Stimulated activated CD8-positive, alpha-beta memory T cell treated with anti-CD3 and anti-CD28 coated beads, Interleukin-4, amount 100 ng/mL, for 24 hours (primary cell): Measurements from ENCODE around the gene GSTP1.
"Not testable (repeated sequence)": the region's sequence is repeated elsewhere in the genome, so short reads cannot be mapped to it uniquely, and the experiment has no call there.

ENCODE experiments used
- DNase-seq: peaks from one replicate; pipeline ENCODE4 v3.0.0-alpha.2; 2020; ENCODE audit warnings: low read depth

The GSTP1 gene

GRCh38 chr11:67583247-67584204 lies at the start of gene GSTP1:
GSTP1 (plus strand) TSS chr11:67583812; CDS start chr11:67583844, 32 bp downstream.
- peak; percentile 79 for DNase-seq

DNA sequence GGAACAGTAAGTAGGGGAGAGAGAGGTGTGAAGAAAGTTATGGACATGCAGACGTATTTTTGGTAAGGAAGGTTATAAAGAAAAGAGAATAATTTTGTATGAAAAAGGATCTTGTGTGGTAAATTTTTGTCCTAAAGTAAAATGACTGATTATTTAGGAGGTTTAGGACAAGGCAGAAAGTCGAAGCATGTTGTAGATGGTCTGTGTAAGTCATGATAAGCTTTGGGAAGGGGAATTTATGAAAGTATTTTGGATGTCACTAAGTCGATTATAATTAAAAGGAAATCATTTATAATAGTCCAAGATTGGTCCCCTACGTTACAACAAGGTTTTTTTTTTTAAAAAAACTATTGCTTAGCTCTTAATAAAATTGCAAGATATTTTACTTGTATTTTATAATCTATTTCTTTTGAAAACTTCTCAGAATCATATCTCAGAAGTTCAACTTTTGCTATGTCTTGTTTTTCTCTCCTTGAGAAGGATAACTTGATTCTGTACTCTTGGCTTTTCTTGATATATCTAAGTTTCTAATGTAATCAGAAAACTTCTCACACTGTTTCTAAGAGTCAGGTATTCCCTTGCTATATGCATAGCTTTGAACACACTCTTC lies 49.4 kb upstream of the GSTP1 start:
- no peak for DNase-seq

GRCh38 chr11:67535561-67535960 lies 48.1 kb upstream of the GSTP1 start:
- no peak for DNase-seq

- DNase-seq = no peak
Observed at GRCh38 chr11:67538306-67538705, 45.3 kb upstream of the GSTP1 start.

DNA sequence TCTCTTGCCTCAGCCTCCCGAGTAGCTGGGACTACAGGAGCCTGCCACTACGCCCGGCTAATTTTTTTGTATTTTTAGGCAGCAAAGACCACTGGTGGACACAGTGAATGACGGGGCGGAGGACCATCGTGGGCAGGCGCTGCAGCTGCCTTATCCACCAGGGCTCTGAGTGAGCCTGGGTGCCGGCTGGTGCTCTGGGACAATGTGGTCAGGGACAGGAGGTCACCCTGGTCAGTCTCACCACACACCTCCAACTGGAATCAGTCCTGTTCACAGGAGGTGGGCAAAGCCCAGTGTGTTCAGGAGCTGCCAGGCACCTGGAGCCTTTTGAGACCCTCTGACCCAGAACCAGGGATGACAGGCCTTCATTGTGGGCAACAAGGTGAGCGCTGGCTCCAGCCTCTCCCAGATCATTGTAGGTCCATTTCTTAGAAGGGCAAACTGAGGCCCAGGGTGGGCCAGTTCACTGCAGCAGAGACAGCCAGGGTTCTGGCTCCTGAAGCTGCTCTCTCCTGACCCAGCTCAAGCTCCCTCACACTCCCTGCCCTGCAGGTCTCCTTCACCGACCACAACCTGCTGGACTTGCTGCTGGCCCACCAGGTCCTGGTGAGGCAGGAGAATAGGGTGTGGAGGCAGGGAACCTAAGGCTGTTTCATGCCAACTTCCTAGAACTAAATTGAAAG lies 44.6 kb upstream of the GSTP1 start:
- no peak for DNase-seq

DNA sequence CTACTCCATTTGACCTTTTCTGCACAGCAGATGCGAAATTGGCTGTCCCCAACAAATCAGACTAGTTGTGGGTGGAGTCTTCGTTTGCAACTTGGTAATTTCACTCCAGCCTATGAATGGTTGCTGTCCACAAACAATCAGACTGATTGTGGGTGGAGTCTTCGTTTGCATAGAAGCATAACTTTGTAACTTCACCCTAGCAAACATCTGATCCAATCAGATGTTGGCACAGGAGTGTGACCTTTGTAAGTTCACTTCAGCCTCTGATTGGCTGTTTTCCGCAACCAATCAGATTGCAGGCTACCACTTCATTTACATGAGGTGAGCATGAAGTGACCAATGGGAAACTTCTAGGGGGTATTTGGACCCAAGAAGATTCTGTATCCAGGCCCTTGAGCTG lies 44.1 kb upstream of the GSTP1 start:
- no peak for DNase-seq

GRCh38 chr11:67541198-67541597 lies 42.4 kb upstream of the GSTP1 start:
- no peak for DNase-seq

DNA sequence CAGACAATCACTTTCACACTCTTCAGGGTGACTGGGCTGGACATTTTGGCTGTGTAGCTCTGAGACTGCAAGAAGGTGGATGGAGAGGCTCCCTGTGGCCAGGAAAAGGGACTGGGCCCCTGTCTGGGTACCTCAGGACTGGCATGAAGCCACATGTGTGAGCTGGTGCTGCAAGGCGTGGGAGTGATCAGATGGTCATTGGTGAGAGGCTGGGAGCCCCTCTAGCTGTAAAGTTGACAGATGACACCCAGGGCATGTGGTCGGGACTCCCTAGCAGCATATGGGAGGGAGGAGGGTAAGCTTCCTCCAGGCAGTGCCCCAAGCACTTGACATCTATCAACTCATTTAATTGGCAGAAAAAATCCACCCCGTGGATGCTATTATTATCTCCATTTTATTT lies 41.4 kb upstream of the GSTP1 start:
- DNase-seq = no peak

- no peak for DNase-seq
Observed at GRCh38 chr11:67542971-67543370, 40.6 kb upstream of the GSTP1 start.

DNA sequence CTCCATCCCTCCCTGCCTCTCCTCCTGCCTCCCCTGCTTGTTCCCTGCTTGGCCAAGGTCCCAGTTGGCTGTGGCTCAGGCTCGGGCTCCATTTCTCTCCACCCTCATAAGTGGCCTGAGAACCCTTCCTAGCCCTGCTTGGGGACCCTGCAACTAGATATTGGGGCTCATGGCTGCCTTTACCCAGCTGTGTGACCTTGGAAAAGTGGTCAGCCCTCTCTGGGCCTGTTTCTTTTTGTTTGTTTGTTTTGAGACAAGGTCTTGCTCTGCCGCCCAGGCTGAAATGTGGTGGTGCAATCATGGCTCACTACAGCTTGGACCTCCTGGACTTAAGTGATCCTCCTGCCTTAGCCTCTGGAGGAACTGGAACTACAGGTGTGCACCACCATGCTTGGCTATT lies 40.0 kb upstream of the GSTP1 start:
- DNase-seq = no peak

DNA sequence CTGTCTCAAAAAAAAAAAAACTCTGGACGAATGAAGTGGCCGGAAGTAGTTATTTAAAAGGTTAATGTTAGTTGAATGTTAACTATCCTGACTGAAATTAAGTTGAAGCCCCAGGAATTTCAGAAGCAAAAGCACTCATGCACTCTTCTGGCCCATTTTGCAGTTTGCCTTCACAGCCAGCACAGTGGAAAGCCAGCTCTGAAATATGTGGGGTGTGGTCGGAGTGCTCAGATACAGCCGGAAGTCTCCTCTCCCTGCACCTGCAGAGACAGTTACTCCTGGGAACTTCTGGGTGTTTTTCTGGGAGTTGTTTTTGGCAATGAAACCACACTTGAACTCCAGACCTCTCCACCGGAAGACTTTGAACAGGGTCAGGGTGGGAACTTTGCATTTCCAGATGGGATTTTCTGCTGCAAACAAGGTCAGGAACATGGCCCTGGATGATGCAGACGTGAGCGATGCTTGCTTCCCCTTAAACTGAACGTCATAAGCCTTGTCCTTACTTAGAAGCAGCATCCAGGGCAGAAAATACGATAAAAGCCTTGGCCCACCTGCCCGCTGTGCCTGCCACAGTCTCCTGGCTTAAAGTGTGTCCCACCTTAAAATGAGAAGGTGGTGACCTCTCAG lies 38.9 kb upstream of the GSTP1 start:
- no peak for DNase-seq

DNA sequence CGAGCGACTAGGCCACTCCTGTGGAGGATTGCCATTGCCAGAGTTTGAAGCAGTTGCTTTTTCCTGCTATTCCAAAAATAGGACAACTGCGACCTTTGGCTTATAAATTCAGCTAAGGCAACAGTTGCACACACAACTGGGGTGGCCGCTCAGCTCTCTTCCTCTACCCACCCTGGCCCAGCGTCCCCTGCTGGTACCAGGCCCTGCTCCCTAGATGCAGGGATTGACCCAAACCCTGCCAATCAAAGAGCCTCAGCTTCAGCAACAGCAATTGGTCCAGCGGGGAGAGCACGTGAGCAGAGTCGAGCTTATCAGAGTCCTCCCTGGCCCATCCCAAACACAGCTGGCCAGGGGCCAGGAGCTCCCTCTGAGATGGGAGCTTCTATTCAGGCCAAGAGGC lies 38.3 kb upstream of the GSTP1 start:
- DNase-seq = no peak

DNA sequence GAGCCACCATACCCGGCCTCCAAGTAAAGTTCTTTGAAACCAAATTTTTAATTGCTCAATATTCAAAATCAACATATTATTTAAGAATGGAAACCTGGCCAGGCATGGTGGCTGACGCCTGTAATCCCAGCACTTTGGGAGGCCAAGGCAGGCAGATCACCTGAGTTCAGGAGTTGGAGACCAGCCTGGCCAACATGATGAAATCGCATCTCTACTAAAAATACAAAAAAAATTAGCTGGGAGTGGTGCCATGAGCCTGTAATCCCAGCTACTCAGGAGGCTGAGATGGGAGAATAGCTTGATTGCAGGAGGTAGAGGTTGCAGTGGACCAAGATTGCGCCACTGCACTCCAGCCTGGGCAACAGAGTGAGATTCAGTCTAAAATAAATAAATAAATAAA lies 35.5 kb upstream of the GSTP1 start:
- DNase-seq = not testable (repeated sequence)

DNA sequence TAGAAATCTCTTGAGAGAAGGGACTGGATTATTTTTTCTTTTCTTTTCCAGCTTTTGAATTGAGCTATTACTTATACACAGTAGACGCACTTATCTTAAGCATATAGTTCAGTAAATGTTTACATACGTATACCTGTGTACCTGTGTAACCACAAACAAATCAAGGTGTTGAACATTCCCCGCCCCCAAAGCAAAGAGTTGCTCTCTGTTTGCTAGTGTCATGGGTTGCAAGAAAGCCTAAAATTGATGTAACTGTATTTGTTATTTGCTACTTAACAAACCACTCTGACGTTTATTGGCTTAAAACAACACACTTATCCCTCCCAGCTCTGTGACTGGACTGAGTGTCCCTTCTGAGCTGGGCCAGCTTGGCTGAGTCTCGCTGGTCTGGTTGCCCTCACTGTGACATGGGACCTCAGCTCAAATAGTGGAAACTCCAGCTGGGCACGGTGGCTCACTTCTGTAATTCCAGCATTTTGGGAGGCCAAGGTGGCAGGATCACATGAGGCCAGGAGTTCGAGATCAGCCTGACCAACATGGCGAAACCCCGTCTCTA lies 35.0 kb upstream of the GSTP1 start:
- no peak for DNase-seq

GRCh38 chr11:67551127-67551526 lies 32.5 kb upstream of the GSTP1 start:
- DNase-seq = no peak

DNA sequence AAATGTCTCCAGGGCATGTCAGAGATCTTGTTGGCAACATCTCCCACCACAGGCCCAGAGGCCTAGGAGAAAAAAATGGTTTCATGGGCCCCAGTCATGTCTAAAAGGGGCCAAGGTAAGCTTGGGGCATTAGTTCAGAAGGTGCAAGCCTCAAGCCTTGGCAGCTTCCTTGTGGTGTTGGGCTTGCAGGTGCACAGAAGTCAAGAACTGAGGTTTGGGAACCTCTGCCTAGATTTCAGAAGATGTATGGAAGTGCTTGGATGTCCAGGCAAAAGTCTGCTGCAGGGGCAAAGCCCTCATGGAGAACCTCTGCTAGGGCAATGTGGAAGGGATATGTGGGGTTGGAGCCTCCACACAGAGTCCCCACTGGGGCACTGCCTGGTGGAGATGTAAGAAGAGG lies 31.9 kb upstream of the GSTP1 start:
- DNase-seq = not testable (repeated sequence)

GRCh38 chr11:67556244-67556643 lies 27.4 kb upstream of the GSTP1 start:
- DNase-seq = no peak

- no peak for DNase-seq
Observed at GRCh38 chr11:67558084-67558772, 25.4 kb upstream of the GSTP1 start.

GRCh38 chr11:67561971-67562619 lies 21.5 kb upstream of the GSTP1 start:
- DNase-seq = no peak

DNA sequence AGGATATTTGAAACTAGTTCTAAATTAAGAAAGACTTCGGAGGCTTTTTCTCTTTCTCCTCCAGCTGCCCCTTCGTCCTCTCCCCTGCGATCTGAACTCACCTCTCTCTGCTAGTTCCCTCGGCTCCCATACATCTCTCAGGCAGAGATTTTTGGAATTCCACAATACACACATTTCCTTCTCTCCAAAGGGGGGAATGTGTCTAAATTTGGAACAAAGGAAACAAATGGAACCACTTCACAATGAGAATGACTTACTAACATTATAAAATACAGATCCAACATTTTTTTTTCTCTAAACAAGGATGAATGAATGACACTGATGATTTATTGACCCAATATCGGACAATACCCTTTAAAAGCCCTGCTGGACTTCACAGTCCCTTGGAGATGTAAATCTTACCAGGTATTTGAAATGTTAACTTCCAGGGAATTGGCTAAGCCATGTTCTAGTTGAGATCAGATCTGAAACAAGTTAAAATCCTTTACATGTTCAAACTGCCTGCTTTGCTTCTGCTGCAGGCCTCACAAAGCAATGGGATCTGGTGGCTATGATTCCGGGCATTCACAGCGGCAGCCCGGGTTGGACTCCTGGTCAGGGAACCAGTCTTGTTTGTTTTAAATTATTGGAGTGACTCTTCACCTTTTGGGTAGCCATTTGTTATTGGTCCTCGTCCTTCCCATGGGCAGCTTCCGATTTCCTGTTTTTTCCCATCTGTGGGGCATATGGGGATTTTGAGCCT lies 20.5 kb upstream of the GSTP1 start:
- no peak for DNase-seq
